Activated gamma-delta T cell treated with anti-CD3 and anti-CD28 coated beads, Interleukin-2, amount 50 U/mL, for 16 hours (primary cell): ENCODE data around the gene OBSL1.

Experiments
- DNase-seq: peaks from one replicate; pipeline ENCODE4 v3.0.0-alpha.2; 2020; ENCODE audit warnings: low read depth

The OBSL1 gene

GRCh38 chr2:219571311-219572236 is at the start of gene OBSL1:
Gene OBSL1, minus strand, starts transcription at chr2:219571539. Its CDS starts 307 bp downstream, at chr2:219571232.
- no peak for DNase-seq

- no peak for DNase-seq
Measured at GRCh38 chr2:219620546-219620945, 49.2 kb upstream of the OBSL1 start.

- no peak for DNase-seq
Measured at GRCh38 chr2:219619235-219619634, 47.9 kb upstream of the OBSL1 start.

GRCh38 chr2:219618733-219619122 is 47.4 kb upstream of the OBSL1 start:
- no peak for DNase-seq

- DNase-seq = no peak
Measured at GRCh38 chr2:219616550-219616949, 45.2 kb upstream of the OBSL1 start.

GRCh38 chr2:219615894-219616293 is 44.6 kb upstream of the OBSL1 start:
- no peak for DNase-seq

- no peak for DNase-seq
Measured at GRCh38 chr2:219615036-219615435, 43.7 kb upstream of the OBSL1 start.

- no peak for DNase-seq
Measured at GRCh38 chr2:219614076-219614860, 42.9 kb upstream of the OBSL1 start.

GRCh38 chr2:219613461-219614070 is 42.2 kb upstream of the OBSL1 start:
- DNase-seq = no peak

GRCh38 chr2:219612577-219613286 is 41.4 kb upstream of the OBSL1 start:
- no peak for DNase-seq

GRCh38 chr2:219611866-219612576 is 40.7 kb upstream of the OBSL1 start:
- DNase-seq = no peak

GRCh38 chr2:219611306-219611705 is 40.0 kb upstream of the OBSL1 start:
- no peak for DNase-seq

- no peak for DNase-seq
Measured at GRCh38 chr2:219609149-219609750, 37.9 kb upstream of the OBSL1 start.

- no peak for DNase-seq
Measured at GRCh38 chr2:219608399-219608964, 37.1 kb upstream of the OBSL1 start.

GRCh38 chr2:219607931-219608330 is 36.6 kb upstream of the OBSL1 start:
- no peak for DNase-seq

- no peak for DNase-seq
Measured at GRCh38 chr2:219605607-219605954, 34.2 kb upstream of the OBSL1 start.

GRCh38 chr2:219603771-219604170 is 32.4 kb upstream of the OBSL1 start:
- DNase-seq = no peak

GRCh38 chr2:219598308-219599078 is 27.2 kb upstream of the OBSL1 start:
- no peak for DNase-seq

GRCh38 chr2:219597552-219598307 is 26.4 kb upstream of the OBSL1 start, which contains the start of gene STK11IP:
Gene STK11IP, plus strand, starts transcription at chr2:219597857. Its CDS starts 263 bp downstream, at chr2:219598120.
- DNase-seq = peak; percentile 89
